Natural killer cell (primary cell): Measurements from ENCODE around the gene GREB1. TPM values are rescaled to one million over a fixed set of nuclear protein-coding genes. Genes with fewer than 3 reads are reported as not detected.

Experiments
- ATAC-seq, 3 donors: fragments of 150-1000 bp in 2 of 3; fragments of 200-7000 bp in 1 of 3; cut with Tn5 transposase; 1 replicate in 1 of 3; 2 replicates in 2 of 3; pipeline ENCODE4 v1.10.0; 2021; ENCODE audit warnings: mild to moderate bottlenecking in 2 of 3, moderate library complexity in 2 of 3
- DNase-seq, 2 donors: peaks; one replicate each; pipeline versions ENCODE4 v3.0.0 to v3.0.0-alpha.2; 2013 to 2021; ENCODE audit warnings: mixed read lengths in 1 of 2
- H3K27ac ChIP-seq: one replicate; pipeline ENCODE4 v1.5.1; 2013; ENCODE audit warnings: mild to moderate bottlenecking, low read length
- H3K27me3 ChIP-seq: one replicate; pipeline ENCODE4 v1.6.1; 2013; ENCODE audit warnings: low read length; ENCODE audit not compliant: control insufficient read depth, insufficient read depth
- H3K36me3 ChIP-seq: one replicate; pipeline ENCODE4 v1.6.1; 2013; ENCODE audit warnings: low read length; ENCODE audit not compliant: control insufficient read depth, insufficient read depth
- H3K4me1 ChIP-seq: one replicate; pipeline ENCODE4 v1.6.1; 2013; ENCODE audit warnings: low read length; ENCODE audit not compliant: control insufficient read depth, insufficient read depth
- H3K4me3 ChIP-seq: one replicate; pipeline ENCODE4 v1.5.1; 2013; ENCODE audit warnings: low read length
- H3K9me3 ChIP-seq: one replicate; pipeline ENCODE4 v1.6.1; 2013; ENCODE audit warnings: low read length; ENCODE audit not compliant: control insufficient read depth, insufficient read depth
- H3K27ac Mint-ChIP-seq, 2 donors: one replicate each; pipeline ENCODE4 v1.8.0; 2022; ENCODE audit warnings: mild to moderate bottlenecking in 2 of 2, mixed read lengths in 2 of 2, moderate library complexity in 1 of 2
- H3K27me3 Mint-ChIP-seq, 2 donors: one replicate each; pipeline ENCODE4 v1.8.0; 2022; ENCODE audit warnings: low read depth in 2 of 2, mixed read lengths in 2 of 2
- H3K36me3 Mint-ChIP-seq: one replicate; pipeline ENCODE4 v1.8.0; 2022; ENCODE audit warnings: mixed read lengths
- H3K4me1 Mint-ChIP-seq, 2 donors: one replicate each; pipeline ENCODE4 v1.8.0; 2022; ENCODE audit warnings: mixed read lengths in 2 of 2
- H3K4me3 Mint-ChIP-seq: one replicate; pipeline ENCODE4 v1.8.0; 2022; ENCODE audit warnings: mild to moderate bottlenecking, moderate library complexity, mixed read lengths
- H3K9me3 Mint-ChIP-seq, 2 donors: one replicate each; pipeline ENCODE4 v1.8.0; 2022; ENCODE audit warnings: mixed read lengths in 2 of 2
- WGBS: methylation state at CpG from one replicate; pipeline ENCODE4 v1.1.7; 2013; ENCODE audit warnings: missing lambda C conversion rate; ENCODE audit not compliant: insufficient coverage; 5-methylcytosine and 5-hydroxymethylcytosine counted together
- intact Hi-C: fragments of 100-400 bp; cut with micrococcal nuclease; formaldehyde crosslinking; loops from one replicate; pipeline ENCODE4 v1.14.2; 2022
- total RNA-seq, 4 donors: library from RNA; stranded (reverse); fragments of 120-200 nt in 1 of 4; gene quantifications; one replicate each; pipeline versions ENCODE4 v1.2.3 to v1.2.4, GENCODE V29; 2013 to 2022
- TF ChIP-seq, protein P1 (sequence below): fragments of 200-600 bp; IDR thresholded peaks from one replicate; pipeline ENCODE4 v1.8.0; 2022; ENCODE audit warnings: antibody characterized with exemption

GREB1 gene
- total RNA-seq, 3 donors from 2014 or later (not counting 1 experiment from before 2014, with no cell fraction given): 0.85 to 2.5 (median 2.4) TPM

DNA sequence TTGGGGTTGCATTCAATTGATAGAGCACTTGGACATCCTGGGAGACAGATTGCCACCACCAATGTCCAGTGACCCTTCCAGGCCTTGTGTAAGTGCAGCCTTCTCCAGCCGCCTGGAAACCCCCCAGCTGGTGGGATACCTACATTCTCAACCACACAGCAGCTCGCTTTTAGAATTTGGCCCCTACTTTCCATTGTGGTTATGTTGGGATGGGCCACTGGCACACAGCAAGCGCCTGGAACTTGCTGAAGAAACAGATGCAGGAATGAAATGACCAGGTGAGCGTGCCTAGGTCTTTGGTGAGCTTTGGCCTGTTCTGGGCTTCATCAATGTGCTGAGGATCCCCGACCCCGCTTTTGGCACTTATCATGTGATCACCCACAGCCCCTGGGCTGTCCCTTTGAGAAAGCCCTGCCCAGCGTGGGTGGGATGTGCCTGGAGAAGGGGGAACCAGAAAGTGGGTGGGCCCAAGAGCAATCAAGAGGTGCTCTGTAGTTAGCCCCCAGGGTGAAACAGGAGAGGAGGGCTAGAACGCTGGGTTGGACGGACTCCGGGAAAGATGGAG, 152.1 kb downstream of the GREB1 start:
- Mint-ChIP-seq H3K27ac (no peak overlapping the region), H3K36me3 (no peaks in the 10 kb centered on the region), H3K27me3 (peaks cover 14 to 16% of the 10 kb centered on the region in 2 donors), H3K4me3 (no peak overlapping the region), H3K4me1 (peaks cover 8 to 11% of the 10 kb centered on the region in 2 donors), H3K9me3 (no peaks in the 10 kb centered on the region)
- TF ChIP-seq, protein P1, sequence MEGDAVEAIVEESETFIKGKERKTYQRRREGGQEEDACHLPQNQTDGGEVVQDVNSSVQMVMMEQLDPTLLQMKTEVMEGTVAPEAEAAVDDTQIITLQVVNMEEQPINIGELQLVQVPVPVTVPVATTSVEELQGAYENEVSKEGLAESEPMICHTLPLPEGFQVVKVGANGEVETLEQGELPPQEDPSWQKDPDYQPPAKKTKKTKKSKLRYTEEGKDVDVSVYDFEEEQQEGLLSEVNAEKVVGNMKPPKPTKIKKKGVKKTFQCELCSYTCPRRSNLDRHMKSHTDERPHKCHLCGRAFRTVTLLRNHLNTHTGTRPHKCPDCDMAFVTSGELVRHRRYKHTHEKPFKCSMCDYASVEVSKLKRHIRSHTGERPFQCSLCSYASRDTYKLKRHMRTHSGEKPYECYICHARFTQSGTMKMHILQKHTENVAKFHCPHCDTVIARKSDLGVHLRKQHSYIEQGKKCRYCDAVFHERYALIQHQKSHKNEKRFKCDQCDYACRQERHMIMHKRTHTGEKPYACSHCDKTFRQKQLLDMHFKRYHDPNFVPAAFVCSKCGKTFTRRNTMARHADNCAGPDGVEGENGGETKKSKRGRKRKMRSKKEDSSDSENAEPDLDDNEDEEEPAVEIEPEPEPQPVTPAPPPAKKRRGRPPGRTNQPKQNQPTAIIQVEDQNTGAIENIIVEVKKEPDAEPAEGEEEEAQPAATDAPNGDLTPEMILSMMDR: no peak
- H3K4me3 ChIP-seq: no peak overlapping the region
- H3K27me3 ChIP-seq: no peaks in the 10 kb centered on the region
- intact Hi-C loops: no loop called here
- no peaks in the 10 kb centered on the region for H3K36me3 ChIP-seq
- no peak overlapping the region for H3K27ac ChIP-seq
- no peak for ATAC-seq
- peaks cover 7% of the 10 kb centered on the region for H3K4me1 ChIP-seq
- no peaks in the 10 kb centered on the region for H3K9me3 ChIP-seq
- 93% methylated on average over 10 of the region's 10 CpGs for WGBS
- DNase-seq: no peak

DNA sequence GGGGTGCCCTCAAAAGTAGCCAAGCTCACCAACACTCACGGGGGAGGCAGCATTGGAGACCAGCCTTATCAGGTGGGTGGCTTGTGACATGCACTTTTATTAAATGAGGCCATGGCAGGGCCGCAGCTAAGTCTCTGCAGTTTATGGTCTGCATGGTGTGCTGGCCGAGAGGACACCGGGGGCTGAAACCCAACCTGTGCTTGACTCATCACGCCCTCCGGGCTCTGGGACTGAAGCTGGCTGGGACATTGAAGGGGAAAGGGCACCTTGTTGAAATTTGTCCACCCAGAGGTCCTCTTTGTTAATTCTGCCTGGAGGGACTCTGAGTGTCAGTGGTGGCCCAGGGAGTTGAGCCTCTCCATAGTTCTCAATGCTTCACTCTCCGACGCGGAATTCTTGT, 153.9 kb downstream of the GREB1 start:
- no peak overlapping the region for H3K27ac ChIP-seq
- H3K4me1 ChIP-seq: peaks cover 7% of the 10 kb centered on the region
- no peaks in the 10 kb centered on the region for H3K9me3 ChIP-seq
- WGBS: 91% methylated on average over 9 of the region's 9 CpGs
- no peak for DNase-seq
- no peak overlapping the region for H3K4me3 Mint-ChIP-seq
- H3K4me1 Mint-ChIP-seq: peaks cover 8 to 12% of the 10 kb centered on the region in 2 donors
- no peak overlapping the region for H3K27ac Mint-ChIP-seq
- H3K9me3 Mint-ChIP-seq: no peaks in the 10 kb centered on the region
- intact Hi-C loops: loop anchor here (1.0 kb wide), 1 partner anchor 92 kb away; no protein-coding TSS in a partner anchor
- no peaks in the 10 kb centered on the region for H3K36me3 ChIP-seq
- TF ChIP-seq, protein P1: no peak
- peaks cover 9 to 16% of the 10 kb centered on the region in 2 donors for H3K27me3 Mint-ChIP-seq
- no peaks in the 10 kb centered on the region for H3K27me3 ChIP-seq
- H3K4me3 ChIP-seq: no peak overlapping the region
- no peaks in the 10 kb centered on the region for H3K36me3 Mint-ChIP-seq
- ATAC-seq: no peak

DNA sequence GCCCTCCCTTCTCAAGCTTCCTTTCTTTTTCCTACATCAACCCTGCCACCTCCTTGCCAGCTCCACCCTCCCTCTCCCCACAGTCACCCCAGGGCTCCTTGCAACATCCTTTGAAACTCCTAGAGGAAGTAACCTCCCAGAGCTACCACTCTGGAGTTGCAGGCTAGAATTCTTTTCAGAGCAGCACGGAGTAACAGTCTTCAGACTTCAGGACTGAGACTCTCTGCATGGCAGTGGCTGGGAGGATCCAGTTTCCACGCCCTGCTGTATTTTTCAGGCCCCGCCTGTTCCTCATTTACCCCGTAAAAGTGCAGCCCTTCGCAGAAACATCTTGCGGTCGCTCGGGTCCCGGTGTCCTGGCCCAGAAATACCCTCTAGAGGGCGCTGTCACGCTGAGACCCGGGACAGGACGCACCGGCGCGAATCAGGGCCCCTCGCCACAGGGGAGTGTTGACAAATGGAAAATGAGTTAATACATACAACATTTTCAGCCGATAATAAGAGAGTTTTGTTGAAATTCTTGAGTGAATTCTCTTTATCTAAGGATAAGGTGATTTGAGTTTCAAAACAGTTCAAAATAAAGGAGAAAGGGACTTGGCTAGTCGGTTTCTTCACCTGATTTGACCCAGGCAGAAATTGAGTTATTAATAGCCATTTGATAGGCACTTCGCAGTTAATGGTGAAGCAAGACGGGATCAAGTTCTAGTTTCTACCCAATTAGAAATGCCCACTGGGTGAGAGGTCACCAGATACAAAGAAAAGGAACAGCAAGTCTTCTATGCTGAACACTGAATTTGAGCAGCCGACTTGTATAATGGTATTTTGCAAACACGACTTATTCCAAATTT, 154.6 kb downstream of the GREB1 start:
- H3K27ac Mint-ChIP-seq: peak overlapping the region in 1 of 2 donors; percentile 51
- Histone ChIP-seq H3K4me1 (peaks cover 11% of the 10 kb centered on the region), H3K27ac (no peak overlapping the region), H3K27me3 (no peaks in the 10 kb centered on the region), H3K9me3 (no peaks in the 10 kb centered on the region), H3K36me3 (no peaks in the 10 kb centered on the region), H3K4me3 (no peak overlapping the region)
- TF ChIP-seq, protein P1: peak; percentile 86
- no peaks in the 10 kb centered on the region for H3K9me3 Mint-ChIP-seq
- DNase-seq (peak; percentile 70 to 89), ATAC-seq (peak; percentile 85 to 87 (median 87))
- WGBS: 16% methylated on average over 17 of the region's 23 CpGs
- peaks cover 2 to 13% of the 10 kb centered on the region in 2 donors for H3K27me3 Mint-ChIP-seq
- intact Hi-C loops: loop anchor here (1.0 kb wide), 1 partner anchor 91 kb away; no protein-coding TSS in a partner anchor
- H3K4me3 Mint-ChIP-seq: peak overlapping the region; percentile 35
- H3K36me3 Mint-ChIP-seq: no peaks in the 10 kb centered on the region
- peaks cover 8 to 16% of the 10 kb centered on the region in 2 donors for H3K4me1 Mint-ChIP-seq
